AG09309 (cell line): ENCODE results near the gene TEX2.

Source experiments
- DNase-seq: peaks from one replicate; pipeline ENCODE4 v3.0.0-alpha.2; 2010; ENCODE audit warnings: low read depth
- H3K4me3 ChIP-seq: 2 replicates; pipeline ENCODE4 v1.5.1; 2011; ENCODE audit warnings: mild to moderate bottlenecking, low read depth, low read length, moderate library complexity; ENCODE audit not compliant: control insufficient read depth
- TF ChIP-seq, protein P1 (sequence below): IDR thresholded peaks from 2 replicates; pipeline ENCODE4 v1.5.1; 2011; ENCODE audit warnings: mild to moderate bottlenecking, low read depth, low read length, inconsistent platforms; ENCODE audit not compliant: insufficient read depth, control insufficient read depth; ENCODE audit errors: missing control alignments

The TEX2 gene

DNA sequence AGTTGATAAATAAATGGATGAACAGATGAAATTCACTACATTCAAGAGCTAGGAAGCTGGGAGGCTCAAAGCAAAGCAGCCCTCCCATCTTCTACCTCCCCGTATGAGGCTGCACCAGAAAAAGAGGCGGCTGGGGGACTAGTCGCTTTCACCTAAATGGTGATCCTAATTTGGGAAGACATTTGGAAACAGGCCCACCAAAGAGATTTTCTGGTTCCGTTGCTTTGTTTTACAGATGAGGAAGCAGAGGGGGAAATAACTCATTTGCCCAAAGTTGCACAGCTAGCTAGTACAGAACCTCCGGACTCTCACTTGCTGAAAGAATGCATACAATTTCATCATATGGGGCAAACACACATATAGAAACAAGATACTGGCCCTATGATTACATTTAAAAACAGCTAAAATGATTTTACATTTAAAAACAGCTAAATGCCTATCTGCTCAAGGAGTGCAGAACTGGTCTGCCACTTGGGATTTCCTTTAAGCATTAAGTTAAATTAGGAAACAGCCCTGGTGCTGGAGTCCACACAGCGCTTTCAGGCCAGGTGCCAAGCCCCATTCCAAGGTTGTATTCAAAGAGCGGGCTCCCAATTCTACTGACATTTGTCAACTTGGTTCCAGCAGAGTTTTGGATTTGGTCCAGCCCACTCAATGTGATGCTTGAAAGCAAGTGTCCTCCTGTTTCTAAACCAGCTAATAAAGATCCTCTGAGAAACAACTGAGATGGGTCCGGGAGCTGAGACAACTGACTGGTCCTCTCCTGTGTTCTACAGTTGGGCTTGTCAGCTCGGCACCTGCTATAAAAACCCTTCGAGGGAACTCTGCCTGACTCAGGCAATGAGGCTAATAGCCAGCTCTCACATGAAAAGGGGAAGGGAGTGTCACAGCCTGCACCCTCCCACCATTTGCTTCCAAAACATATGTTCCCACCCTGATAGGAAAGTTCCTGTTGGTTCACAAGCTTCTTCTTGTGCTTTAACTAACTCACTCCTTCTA, 144.8 kb downstream of the TEX2 start:
- no peak for DNase-seq
- H3K4me3 ChIP-seq, result no peak overlapping the region
- TF ChIP-seq, protein P1, sequence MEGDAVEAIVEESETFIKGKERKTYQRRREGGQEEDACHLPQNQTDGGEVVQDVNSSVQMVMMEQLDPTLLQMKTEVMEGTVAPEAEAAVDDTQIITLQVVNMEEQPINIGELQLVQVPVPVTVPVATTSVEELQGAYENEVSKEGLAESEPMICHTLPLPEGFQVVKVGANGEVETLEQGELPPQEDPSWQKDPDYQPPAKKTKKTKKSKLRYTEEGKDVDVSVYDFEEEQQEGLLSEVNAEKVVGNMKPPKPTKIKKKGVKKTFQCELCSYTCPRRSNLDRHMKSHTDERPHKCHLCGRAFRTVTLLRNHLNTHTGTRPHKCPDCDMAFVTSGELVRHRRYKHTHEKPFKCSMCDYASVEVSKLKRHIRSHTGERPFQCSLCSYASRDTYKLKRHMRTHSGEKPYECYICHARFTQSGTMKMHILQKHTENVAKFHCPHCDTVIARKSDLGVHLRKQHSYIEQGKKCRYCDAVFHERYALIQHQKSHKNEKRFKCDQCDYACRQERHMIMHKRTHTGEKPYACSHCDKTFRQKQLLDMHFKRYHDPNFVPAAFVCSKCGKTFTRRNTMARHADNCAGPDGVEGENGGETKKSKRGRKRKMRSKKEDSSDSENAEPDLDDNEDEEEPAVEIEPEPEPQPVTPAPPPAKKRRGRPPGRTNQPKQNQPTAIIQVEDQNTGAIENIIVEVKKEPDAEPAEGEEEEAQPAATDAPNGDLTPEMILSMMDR, result no peak

GRCh38 chr17:64115822-64116534, 147.1 kb downstream of the TEX2 start:
- no peak overlapping the region for H3K4me3 ChIP-seq
- TF ChIP-seq, protein P1, result no peak
- DNase-seq, result peak; percentile 78

DNA sequence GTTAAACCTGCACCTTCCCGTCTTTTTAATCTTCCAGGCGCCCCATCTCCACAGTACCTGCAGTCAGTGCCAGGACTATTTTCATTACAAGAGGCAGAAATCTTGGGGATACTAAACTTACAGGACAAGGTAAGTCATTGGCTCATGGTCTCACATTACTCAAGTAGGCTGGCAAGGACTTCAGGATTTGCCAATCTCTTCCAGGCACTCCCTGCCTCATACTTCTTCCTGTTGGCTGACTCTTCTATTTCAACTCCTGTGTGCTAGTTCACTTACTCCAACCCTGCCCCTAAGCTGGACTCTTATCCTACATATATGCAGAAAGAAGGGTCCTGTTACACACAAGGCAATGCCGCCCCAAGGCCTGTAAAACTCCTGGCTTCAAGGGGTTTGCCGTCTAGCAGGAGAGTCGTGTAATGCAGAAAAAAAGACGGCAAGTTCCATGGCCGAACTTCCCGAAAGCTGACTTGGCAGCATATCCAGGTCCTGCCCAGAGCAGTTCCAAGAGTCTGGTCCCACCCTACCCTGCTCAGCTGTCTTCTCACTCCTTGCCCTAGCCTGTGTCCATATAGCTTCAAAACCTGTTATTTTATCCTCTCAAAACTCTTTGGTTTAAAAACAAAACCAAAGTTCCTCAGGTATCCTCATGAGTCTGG, 147.9 kb downstream of the TEX2 start:
- TF ChIP-seq, protein P1, result no peak
- no peak for DNase-seq
- no peak overlapping the region for H3K4me3 ChIP-seq

DNA sequence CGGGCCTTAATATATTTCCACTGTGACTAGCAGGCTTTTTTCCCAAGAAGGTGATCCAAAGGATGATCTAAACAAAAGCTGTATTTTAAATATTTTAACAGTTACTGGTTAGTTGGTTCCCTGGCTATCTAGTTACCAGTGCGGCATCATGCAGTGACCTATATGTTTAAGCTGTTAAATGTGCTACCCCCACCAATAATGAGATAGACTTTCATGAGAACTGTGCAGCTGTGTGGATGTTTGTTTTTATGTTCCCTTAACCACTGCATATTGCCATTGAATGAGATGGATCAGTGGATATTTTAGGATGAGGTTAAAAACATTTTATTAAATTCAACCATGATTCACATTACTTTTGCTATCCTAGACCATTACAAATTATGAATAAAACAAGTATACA, 150.1 kb downstream of the TEX2 start:
- no peak for DNase-seq
- TF ChIP-seq, protein P1, result no peak
- no peak overlapping the region for H3K4me3 ChIP-seq

DNA sequence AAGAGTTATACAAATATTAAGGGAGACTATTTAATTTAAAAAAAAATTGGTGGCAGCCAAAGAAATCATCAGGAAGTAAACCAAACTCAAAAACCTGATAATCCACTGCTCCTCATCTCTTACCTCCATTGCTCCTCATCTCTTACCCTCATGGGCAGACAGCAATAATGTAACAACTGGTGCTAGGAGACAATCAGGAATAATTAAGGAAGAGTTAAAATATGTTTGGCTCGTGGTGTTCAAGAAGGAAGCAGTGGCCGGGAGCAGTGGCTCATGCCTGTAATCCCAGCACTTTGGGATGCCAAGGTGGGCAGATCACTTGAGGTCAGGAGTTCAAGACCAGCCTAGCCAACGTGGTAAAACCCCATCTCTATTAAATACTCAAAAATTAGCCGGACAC, 151.2 kb downstream of the TEX2 start:
- H3K4me3 ChIP-seq, result no peak overlapping the region
- TF ChIP-seq, protein P1, result no peak
- DNase-seq, result no peak

DNA sequence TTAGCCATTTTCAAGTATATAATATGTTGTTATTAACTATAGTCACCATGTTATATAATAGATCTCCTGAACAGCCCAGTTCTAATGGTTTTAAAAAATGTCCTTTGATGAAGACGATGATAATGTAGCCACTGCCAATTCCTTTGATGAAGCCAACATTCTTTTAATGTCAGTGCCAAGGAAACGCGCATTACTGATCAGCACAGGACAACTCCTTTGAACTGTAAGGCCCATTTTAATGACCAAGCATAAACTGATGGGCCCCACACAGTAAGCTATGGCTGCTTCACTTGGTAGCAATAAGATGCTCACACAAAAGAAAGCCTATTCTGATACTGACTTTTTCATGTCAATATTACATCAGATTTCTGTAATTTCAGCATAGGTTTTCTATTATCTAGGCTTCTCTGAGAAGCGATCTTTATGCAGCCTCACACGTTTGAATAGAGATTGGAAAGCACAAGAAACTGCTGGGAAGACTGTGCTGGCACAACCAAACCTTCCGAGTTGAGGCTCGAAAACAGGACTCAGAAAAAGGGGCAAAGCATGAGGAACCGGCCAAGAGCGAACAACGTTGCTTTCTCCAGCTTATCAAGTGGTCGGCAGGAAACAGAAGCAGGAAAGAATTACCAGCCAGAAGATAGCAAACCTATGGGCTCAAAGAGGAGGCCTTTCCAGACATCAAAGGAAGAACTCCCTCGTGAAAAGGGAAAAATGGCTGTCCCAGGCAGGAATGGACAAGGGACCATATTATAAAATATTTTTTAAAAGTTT, 152.5 kb downstream of the TEX2 start:
- no peak for DNase-seq
- no peak overlapping the region for H3K4me3 ChIP-seq
- TF ChIP-seq, protein P1, result no peak
